HG03108 (cell line): ENCODE results near the gene C6orf89.
"Not testable (repeated sequence)": the region's sequence is repeated elsewhere in the genome, so short reads cannot be mapped to it uniquely, and the experiment has no call there.

Experiments used
- ATAC-seq: cut with Tn5 transposase; IDR thresholded peaks from one replicate; pipeline ENCODE4 v1.9.1; 2021; ENCODE audit warnings: moderate library complexity; ENCODE audit not compliant: unreplicated experiment

C6orf89 gene

DNA sequence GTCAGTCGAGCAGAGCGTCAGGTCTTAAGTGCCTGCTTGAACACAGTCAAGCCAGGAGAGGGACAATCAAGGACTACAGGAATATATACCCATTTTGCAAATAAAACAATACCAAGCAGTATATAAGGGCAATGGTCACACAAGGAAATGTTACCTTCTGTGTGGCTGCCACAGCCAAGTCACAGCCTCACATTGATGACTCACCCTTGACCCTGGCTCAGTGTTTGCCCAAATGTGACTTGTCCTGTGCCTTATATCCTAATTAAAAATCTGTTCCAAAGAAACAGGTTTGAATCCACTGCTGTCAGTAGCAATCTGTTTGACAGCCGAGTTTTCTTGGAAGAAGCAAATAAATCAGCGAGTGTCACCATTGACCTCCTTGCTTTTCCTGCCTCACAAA is 34.3 kb downstream of the C6orf89 start:
- no peak for ATAC-seq

DNA sequence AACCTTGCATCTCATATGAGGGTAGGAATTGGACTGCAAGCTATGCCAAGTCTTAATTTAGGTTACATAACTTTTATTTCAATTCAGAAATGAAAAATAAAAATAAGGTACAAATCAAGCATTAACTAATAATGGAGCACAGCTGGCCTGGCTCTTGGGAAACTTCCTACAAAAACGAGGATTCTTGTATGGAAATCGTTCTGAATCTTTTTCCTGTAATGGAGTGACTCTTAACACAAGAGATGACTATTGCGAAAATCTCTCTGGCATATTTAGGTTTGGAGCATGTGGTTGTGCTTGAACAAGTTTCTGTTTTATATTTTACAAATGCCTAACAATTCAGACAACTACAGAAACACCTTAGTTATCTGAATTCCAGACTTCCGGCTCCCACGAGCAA is 34.8 kb downstream of the C6orf89 start:
- no peak for ATAC-seq

DNA sequence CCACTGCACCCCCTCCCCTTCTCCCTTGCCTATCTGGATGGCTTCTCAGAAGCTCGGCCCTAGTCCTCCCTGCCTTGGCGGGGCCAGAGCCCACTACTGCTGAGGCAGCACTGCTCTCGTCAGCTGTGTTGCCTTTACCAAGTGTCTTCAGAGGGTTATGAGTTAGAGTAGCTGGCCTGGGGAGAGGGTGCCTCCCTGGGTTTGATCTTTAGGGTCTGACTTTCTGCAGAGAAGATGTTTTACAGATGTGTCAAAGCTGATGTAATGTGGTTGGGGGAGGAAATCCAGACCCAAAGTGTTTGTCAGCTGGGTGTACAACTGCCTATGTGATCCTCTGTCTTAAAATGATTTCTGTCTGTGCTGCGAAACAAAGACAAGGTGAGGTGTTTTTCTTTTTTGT is 38.4 kb downstream of the C6orf89 start:
- no peak for ATAC-seq

DNA sequence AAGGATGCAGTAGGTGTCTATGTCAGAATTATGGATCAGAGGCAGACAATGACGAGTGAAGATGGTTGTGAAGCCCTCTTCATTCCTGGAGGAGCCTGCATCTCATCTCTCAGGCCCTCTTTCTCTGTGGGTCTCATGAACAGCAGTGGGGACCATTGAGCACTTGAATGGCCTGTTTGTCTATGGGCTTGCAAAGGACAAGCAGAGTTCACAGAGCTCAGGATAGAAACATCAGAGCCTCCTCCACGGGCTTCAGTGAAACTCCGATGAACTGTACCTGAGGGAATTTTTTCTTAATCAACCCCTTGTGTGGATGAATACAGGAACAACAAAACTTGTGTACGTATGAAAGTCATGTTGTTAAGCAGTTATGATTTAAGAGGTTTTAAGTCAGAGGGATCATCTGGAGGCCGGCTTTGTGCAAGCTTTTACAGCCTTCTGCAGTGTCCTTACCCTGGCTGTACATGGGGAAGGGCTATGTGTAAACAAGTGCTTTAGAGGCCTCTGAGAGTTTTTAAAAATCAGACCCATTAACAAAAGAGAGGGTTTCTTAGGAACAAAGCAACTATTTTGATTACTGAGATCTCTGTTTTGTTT is 39.1 kb downstream of the C6orf89 start:
- no peak for ATAC-seq

DNA sequence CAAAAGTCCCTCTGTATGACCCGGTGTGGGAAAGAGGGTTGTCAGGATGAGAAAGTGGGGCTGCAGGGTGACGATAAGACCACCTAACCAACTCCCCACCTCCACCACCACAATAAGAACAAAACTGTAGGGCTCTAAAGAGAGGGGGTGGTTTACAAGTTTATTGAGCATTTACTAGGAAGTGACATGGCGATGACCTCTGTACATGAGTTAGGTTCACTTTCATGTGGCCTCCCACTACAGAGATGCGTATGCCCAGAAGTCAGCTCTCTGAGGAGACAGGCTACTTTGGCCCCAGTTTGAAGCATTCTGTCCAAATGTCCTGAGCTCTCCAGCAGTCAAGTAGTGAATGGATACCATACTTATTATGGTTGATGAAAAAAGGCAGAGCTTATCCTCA is 40.1 kb downstream of the C6orf89 start:
- ATAC-seq: no peak

DNA sequence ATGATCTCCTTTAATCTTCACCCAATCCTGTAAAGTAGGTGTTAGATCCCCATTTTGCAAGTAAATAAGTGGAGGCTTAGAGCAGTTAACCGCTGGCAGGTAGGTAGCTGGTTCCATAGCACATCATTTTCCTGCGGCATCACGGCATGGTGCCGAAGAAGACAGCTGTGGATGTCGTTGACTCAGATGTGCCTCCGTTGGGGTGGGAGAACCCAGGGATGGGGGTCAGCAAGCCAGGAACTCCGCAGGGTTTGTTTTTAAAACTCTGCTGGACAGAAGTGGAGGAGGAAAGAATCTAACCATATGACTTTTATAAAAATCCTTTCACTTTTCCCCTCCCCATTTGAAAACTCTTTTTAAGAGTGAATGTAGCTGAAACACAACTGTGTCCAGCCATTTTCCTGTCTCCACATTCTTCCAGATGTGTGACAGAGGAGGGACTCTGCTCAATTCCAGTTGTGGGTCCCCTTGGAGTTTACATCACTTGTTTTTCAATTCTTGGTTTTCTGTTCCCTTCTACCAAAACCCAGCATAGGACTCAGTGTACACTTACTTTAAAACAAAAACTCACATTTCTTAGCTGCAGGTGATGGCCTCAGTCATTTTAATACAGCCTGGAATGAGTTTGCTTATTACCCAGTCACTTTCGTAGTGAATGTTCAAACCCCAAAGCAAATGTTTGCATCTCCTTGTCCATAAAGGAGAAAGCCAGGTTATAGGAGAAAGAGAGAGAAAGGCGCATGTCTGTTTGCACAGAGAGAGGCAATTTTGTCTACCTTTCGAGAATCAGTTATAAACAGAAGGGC is 41.2 kb downstream of the C6orf89 start:
- ATAC-seq: no peak

DNA sequence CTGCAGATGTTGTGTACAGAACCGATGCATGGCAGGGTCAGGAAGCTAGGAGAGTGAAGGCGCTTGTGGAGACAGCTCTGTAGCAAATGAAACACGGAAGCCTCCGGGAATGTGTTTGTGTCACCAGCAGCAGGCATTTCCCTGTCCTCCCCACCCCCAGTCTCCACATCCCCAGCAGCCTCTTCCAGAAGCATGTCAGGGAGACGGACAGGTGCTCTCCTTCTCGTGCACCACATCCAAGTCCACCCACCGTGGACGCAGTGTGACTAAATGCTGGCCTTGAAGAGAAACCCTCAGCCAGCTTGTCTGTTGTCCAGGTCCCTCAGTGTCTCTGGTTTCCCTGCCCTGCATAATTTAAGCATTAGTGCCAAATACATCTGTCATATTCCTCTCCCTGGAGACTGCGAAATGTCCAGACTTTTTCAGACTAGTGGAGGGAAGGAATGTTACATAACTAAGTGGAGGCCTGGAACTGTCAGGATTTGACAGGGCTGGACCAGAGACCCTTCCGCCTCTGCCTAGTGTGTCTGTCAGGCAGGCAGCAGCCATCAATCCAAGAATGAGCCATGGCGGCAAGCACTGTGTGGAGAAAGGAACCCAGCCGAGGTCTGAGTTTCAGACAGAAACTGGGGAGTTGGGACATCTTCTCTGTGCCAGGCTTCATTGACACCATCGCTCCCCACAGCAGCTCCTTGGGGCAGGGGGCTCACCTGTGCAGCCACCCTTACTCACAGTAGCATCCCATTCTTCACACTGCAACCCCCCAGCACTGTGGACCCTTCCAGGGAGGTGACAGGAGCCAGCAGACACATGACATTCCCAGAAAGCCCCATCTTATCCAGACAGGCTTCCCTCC is 42.2 kb downstream of the C6orf89 start:
- ATAC-seq: no peak

DNA sequence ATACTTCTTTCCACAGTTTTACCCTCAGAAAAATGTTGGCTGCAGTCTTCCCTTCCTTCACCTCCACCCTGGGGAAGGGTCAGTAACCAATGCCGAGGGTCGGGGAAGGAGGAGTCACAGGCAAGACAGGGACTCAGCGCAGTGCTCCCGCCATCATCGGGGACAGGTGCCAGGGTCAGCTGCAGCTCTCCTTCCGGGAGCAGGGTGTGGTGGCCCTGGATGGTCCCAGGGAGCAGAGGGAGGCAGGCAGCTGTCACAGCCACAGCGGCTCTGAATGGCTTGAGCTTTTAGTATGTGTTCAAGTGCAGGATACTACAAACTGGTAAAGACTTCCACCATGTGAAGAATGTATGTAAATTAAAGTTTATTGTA is 42.8 kb downstream of the C6orf89 start:
- ATAC-seq: no peak

DNA sequence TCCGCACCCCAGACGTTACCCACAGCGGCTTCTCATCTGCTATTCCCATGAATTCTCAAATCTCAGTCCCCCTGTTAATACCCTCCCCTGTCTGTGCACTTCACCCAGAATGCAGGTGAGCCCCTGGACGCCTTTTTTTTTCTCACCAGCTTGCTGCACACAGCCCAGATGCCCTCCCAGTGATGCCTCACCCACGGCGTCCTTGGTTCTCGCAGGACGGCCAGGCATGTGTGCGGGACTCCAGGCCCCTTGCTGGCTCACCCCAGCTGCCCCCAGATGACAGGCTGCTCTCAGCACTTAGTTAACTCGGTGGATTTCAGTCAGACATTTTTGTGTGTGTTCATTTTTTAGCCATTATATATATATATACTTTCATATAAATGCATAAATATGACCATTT is 43.4 kb downstream of the C6orf89 start:
- no peak for ATAC-seq

DNA sequence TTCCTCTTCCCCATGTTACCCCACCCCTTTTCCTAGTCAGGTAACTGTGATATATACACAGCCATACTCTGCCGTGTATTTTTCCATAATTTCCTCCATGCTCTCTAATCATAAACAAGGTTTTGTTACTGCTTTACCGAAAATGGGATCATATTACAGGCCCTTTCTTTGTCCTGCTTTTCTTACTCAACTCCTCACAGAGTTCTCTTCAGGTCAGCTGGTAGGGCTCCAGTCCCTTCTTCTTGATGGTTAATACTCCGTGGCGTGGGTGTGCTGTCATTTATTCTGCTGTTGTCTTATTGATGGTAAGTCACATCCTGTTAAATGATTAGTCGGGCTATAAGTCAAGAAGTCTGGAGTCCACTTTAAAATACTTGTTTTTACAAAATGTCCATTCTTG is 43.9 kb downstream of the C6orf89 start:
- no peak for ATAC-seq

DNA sequence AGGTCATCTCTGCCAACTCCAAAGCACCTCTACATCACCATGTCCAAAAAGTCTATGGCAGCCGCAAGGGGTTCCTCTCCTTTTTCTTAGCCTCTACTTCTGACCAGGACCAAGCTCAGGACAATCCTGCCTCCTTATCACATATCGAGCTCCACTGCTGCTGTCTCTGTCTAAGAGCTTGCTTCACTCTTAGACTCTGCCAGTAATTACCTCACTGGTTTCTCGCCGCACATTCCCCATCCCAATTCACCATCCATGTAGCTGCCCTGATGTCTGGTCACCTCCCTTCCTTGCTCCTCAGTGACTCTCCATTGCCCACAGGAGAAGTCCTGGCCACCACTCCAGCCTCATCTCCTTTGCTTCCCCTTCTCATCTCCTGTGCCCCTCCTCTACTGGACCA is 44.7 kb downstream of the C6orf89 start:
- ATAC-seq: no peak

DNA sequence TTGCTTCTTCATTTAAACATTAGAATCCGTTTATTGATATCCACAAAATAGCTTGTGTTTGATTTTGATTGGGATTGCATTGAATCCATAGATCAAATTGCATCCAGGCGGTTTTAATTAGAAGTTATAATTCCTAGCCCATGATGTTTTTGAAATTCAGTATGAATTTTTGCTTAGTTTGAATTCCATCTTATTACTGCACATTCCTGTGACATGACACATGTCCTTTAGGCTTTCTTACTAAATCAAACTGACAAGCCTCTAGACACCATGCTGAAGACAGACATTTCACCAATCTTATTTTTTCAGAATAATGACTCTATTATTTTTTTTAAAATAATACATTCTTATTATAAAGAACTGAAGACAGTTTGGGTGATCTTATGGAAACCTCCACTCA is 47.4 kb downstream of the C6orf89 start:
- ATAC-seq: no peak

DNA sequence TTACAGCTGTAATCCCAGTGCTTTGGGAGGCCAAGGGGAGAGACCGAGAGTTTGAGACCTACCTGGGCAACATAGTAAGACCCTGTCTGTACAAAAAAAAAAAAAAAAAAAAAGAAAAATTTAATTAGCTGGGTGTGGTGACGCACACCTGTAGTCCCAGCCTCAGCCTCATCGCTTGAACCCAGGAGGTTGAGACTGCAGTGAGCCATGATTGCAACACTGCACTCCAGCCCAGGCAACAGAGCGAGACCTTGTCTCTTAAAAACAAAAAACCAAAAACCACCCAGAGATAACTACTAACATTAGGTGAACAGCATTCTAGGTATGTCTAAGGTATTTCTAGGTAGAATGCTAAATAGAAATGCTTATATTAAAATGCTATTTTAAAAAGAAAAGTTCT is 47.8 kb downstream of the C6orf89 start:
- ATAC-seq: no peak

DNA sequence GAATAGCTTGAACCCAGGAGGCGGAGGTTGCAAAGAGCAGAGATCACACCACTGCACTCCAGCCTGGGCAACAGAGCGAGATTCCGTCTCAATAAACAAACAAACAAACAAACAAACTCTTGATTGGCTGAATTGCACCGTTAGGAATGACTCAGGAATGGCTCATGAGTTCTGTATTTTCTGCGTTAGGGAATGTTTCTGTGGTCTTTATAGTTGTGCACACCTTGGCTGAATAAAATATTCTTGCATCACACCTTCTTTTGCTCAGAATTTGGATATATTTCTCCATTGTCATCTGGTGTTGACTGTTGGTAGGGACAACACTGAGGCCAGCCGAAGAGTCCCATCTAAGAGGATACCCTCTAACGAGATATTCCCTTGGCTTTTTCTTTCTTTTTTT is 49.1 kb downstream of the C6orf89 start:
- ATAC-seq: no peak

DNA sequence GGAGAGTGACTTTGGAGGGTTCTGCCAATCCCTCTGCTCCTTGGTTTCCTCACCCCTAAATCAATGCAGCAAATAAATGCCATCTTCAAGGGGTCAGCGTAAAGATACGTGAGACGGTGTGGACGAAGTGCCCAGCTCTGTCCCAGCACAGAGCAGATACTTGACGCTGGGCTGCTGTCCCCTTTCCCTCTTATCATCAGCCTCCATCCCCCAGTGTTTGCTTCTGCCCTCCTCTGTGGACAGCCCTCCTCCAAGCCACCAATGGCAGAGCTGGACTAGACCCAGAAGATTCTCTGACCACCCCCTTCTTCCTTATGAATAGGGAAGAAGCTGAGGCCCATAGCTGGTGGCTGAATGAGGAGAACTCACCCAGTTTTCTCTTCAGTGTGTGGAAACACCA is 51.1 kb downstream of the C6orf89 start:
- ATAC-seq: no peak

DNA sequence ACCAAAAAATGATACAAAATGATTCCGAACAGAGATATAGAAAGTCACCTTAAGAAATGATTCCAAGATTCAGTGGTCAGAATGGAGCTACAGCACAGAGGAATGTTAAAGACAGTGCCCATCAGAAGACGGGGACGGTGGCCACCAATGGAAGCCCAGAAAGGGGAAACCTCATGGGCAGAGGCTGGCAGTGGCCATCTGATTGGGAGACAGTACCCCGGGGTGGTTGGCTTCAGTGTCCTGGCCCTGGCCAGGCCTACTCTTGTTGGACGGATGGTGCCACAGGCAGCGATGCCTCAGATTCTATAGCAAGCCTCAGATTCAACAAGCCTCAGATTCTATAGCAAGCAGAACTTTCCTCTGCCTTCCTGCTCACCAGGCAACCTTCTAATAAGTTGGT is 52.1 kb downstream of the C6orf89 start:
- no peak for ATAC-seq

DNA sequence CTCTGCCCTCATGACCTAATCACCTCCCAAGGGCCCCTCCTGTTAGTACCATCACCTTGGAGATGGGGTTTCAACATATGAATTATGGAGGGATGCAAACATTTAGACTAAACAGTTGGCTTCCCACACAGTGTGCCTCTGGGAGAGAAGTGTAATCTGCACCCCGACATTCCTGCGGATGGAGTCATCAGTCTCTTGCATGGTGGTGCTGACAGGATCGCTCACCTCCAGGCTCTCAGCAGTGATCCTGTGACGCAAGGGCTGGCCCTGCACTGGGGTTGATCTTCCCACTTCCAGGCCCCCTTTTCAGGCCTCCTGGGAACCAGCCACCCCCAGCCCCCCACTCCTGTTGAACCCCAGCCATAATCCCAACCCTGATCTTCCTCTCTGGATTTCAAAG is 52.8 kb downstream of the C6orf89 start:
- no peak for ATAC-seq

DNA sequence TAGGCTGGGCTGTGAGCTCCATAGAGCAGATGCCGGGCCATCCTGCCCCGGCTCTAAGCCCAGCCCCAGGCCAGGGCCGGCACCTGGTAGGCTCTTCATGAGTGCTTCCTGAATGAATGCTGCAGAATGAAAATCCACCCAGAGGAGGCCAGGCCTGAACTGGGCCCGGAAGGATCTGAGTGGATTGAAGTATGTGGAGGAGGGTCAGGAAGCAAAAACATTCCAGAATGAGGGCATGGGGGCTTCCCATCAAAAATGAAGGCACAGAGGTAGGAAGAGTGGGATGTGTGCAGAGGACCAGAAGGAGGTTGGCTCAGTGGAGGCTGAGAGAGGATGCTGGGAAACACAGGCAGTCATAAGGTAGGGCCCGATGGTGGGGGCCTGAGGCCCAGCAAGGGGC is 53.3 kb downstream of the C6orf89 start:
- ATAC-seq: not testable (repeated sequence)

DNA sequence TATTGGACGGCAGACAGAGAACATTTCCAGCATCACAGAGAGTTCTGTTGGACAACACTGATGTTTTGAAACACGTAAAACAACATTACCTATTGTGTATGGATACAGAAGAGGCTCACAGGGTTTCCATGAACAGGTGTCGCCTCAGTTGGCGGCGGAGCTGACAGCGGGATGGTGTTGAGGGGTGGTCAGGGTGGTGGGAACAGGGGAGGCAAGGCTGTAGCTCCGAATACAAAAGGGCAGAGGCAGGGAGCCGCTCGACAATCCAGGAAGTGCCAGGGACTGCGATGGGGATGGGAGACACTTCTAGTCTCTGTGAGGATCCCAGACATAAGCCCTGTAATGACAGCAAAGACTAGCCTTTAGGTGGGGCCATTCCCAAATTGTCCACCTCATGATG is 54.3 kb downstream of the C6orf89 start:
- no peak for ATAC-seq

DNA sequence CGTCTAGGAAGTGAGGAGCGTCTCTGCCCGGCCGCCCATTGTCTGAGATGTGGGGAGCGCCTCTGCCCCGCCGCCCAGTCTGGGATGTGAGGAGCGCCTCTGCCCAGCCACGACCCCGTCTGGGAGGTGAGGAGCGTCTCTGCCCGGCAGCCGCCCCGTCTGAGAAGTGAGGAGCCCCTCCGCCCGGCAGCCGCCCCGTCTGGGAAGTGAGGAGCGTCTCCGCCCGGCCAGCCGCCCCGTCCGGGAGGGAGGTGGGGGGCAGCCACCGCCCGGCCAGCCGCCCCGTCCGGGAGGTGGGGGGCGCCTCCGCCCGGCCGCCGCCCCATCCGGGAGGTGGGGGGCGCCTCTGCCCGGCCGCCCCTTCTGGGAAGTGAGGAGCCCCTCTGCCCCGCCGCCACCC is 55.8 kb downstream of the C6orf89 start:
- ATAC-seq: not testable (repeated sequence)

DNA sequence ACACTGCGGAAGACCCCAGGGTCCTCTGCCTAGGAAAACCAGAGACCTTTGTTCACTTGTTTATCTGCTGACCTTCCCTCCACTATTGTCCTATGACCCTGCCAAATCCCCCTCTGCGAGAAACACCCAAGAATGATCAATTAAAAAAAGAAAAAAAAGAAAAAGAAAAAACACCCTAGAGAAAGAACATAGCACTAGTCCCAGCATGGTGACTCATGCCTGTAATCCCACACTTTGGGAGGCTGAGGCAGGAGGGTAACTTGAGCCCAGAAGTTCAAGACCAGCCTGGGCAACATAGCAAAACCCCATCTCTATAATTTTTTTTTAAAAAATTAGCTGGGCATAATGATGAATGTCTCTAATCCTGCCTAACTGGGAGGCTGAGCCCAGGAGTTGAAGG is 56.6 kb downstream of the C6orf89 start:
- ATAC-seq: not testable (repeated sequence)

DNA sequence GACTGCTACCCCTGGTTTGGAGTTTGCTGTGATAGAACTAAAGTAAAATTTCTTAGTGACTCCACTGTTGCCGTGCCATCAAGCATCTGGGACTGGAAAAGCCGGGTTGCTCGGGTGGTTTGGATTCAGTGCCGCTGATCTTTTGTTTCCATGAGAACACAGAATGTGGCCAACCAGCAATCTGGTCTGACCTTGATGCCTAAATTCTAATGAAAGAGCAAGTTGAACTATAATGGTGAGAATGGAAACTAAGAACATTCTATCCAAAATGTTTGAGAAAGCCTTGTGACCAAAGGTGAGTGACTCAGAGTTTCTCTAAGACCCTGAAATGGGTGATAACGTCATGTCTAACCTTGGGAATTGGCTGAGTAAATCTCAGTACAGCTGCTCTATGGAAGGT is 58.9 kb downstream of the C6orf89 start:
- no peak for ATAC-seq
